Mammary epithelial cell (primary cell): ENCODE data around the gene DOCK10.

Experiments used
- CTCF ChIP-seq, 2 donors: IDR thresholded peaks in 1 of 2; conservative IDR thresholded peaks in 1 of 2; 2 replicates each; pipeline ENCODE4 v1.5.1; 2011 to 2012; ENCODE audit warnings: inconsistent platforms in 2 of 2, low read length in 2 of 2, mild to moderate bottlenecking in 2 of 2, control low read depth in 1 of 2, low read depth in 1 of 2; ENCODE audit not compliant: insufficient read depth in 1 of 2; ENCODE audit errors: extremely low read depth in 1 of 2
- EZH2 ChIP-seq: IDR thresholded peaks from 2 replicates; pipeline ENCODE4 v1.6.1; 2012; ENCODE audit warnings: low read length, inconsistent platforms, borderline replicate concordance

GRCh38 chr2:224986477-224986876 is 55.8 kb downstream of the DOCK10 start:
- TF ChIP-seq CTCF (conservative IDR thresholded peaks at IDR 0.05 in 1 of 2, IDR thresholded peaks at IDR 0.05 in 1 of 2; ENCODE audit: extremely low read depth in 1 of 2, insufficient read depth in 1 of 2, low read depth in 1 of 2, low read length in 2 of 2) (no peak), EZH2 (no peak)
